Measurements from ENCODE around the gene CD40LG.

CD40LG gene

GRCh38 chrX:136660896-136661295, 12.9 kb downstream of the CD40LG start:
- ChIA-PET POLR2A (no interaction called here), CTCF (no interaction called here)
- no peak for TF ChIP-seq LEF1 (IDR thresholded peaks at IDR 0.05; ENCODE audit: borderline replicate concordance)
- no peak for DNase-seq (ENCODE audit: extremely low spot score)

GRCh38 chrX:136662104-136662503, 14.1 kb downstream of the CD40LG start:
- CTCF ChIA-PET, result no interaction called here
- DNase-seq (ENCODE audit: extremely low spot score), result no peak
- POLR2A ChIA-PET, result no interaction called here
- TF ChIP-seq SUZ12 (IDR thresholded peaks at IDR 0.05), result no peak
- no peak for TF ChIP-seq FOXA1 (IDR thresholded peaks at IDR 0.05)
- TF ChIP-seq BHLHE40 (IDR thresholded peaks at IDR 0.05; ENCODE audit: borderline replicate concordance), result no peak
- TF ChIP-seq ZNF384 (IDR thresholded peaks at IDR 0.05), result no peak
- no peak for TF ChIP-seq PKNOX1 (IDR thresholded peaks at IDR 0.05)
- no peak for TF ChIP-seq HDGF (IDR thresholded peaks at IDR 0.05; ENCODE audit: borderline replicate concordance)
- no peak for TF ChIP-seq TARDBP (IDR thresholded peaks at IDR 0.05)
- TF ChIP-seq SP1 (IDR thresholded peaks at IDR 0.05), result no peak

- TF ChIP-seq FOXA1 (IDR thresholded peaks at IDR 0.05) (no peak), NFRKB (IDR thresholded peaks at IDR 0.05) (no peak), PKNOX1 (IDR thresholded peaks at IDR 0.05) (no peak), SP1 (IDR thresholded peaks at IDR 0.05) (no peak), FOXK2 (IDR thresholded peaks at IDR 0.05) (no peak), ELF4 (IDR thresholded peaks at IDR 0.05) (no peak), SUZ12 (IDR thresholded peaks at IDR 0.05) (no peak)
- CTCF ChIA-PET, result no interaction called here
- POLR2A ChIA-PET, result no interaction called here
- no peak for DNase-seq (ENCODE audit: extremely low spot score)
Observed at GRCh38 chrX:136662976-136663375, 15.0 kb downstream of the CD40LG start.

- ChIA-PET CTCF (no interaction called here), POLR2A (no interaction called here)
- TF ChIP-seq HDGF (IDR thresholded peaks at IDR 0.05; ENCODE audit: borderline replicate concordance), result no peak
- TF ChIP-seq NFRKB (IDR thresholded peaks at IDR 0.05), result no peak
- TF ChIP-seq FOXA1 (IDR thresholded peaks at IDR 0.05), result no peak
- no peak for DNase-seq (ENCODE audit: extremely low spot score)
Observed at GRCh38 chrX:136665258-136665900, 17.4 kb downstream of the CD40LG start.

- no peak for DNase-seq (ENCODE audit: extremely low spot score)
- ChIA-PET CTCF (no interaction called here), POLR2A (no interaction called here)
- TF ChIP-seq TARDBP (IDR thresholded peaks at IDR 0.05) (no peak), ZNF384 (IDR thresholded peaks at IDR 0.05) (no peak), HDGF (IDR thresholded peaks at IDR 0.05; ENCODE audit: borderline replicate concordance) (no peak), LEF1 (IDR thresholded peaks at IDR 0.05; ENCODE audit: borderline replicate concordance) (no peak), FOXK2 (IDR thresholded peaks at IDR 0.05) (no peak), ELF4 (IDR thresholded peaks at IDR 0.05) (no peak), NFRKB (IDR thresholded peaks at IDR 0.05) (no peak), CTBP1 (IDR thresholded peaks at IDR 0.05; ENCODE audit: borderline replicate concordance) (no peak), FOXM1 (IDR thresholded peaks at IDR 0.05; ENCODE audit: borderline replicate concordance) (no peak), SP1 (IDR thresholded peaks at IDR 0.05) (no peak), L3MBTL2 (conservative IDR thresholded peaks at IDR 0.05) (no peak), SUZ12 (IDR thresholded peaks at IDR 0.05) (no peak)
Observed at GRCh38 chrX:136666088-136666487, 18.1 kb downstream of the CD40LG start.

GRCh38 chrX:136667446-136668168, 19.6 kb downstream of the CD40LG start:
- TF ChIP-seq ZNF384 (IDR thresholded peaks at IDR 0.05) (no peak), FOXM1 (IDR thresholded peaks at IDR 0.05; ENCODE audit: borderline replicate concordance) (no peak), TARDBP (IDR thresholded peaks at IDR 0.05) (no peak), SP1 (IDR thresholded peaks at IDR 0.05) (no peak), SUZ12 (IDR thresholded peaks at IDR 0.05) (no peak), CTBP1 (IDR thresholded peaks at IDR 0.05; ENCODE audit: borderline replicate concordance) (no peak)
- POLR2A ChIA-PET, result no interaction called here
- CTCF ChIA-PET, result no interaction called here
- DNase-seq (ENCODE audit: extremely low spot score), result no peak

- no peak for TF ChIP-seq LEF1 (IDR thresholded peaks at IDR 0.05; ENCODE audit: borderline replicate concordance)
- no peak for TF ChIP-seq TARDBP (IDR thresholded peaks at IDR 0.05)
- TF ChIP-seq ZNF384 (IDR thresholded peaks at IDR 0.05), result no peak
- no peak for TF ChIP-seq PKNOX1 (IDR thresholded peaks at IDR 0.05)
- no peak for TF ChIP-seq HDGF (IDR thresholded peaks at IDR 0.05; ENCODE audit: borderline replicate concordance)
- TF ChIP-seq L3MBTL2 (conservative IDR thresholded peaks at IDR 0.05), result no peak
- no peak for TF ChIP-seq ARNT (IDR thresholded peaks at IDR 0.05)
- TF ChIP-seq FOXM1 (IDR thresholded peaks at IDR 0.05; ENCODE audit: borderline replicate concordance), result no peak
- no peak for TF ChIP-seq FOXA1 (IDR thresholded peaks at IDR 0.05)
- no peak for TF ChIP-seq SUZ12 (IDR thresholded peaks at IDR 0.05)
- no peak for TF ChIP-seq CTBP1 (IDR thresholded peaks at IDR 0.05; ENCODE audit: borderline replicate concordance)
- TF ChIP-seq FOXK2 (IDR thresholded peaks at IDR 0.05), result no peak
- no peak for TF ChIP-seq NFRKB (IDR thresholded peaks at IDR 0.05)
- TF ChIP-seq SP1 (IDR thresholded peaks at IDR 0.05), result no peak
- CTCF ChIA-PET, result interaction anchor here (1.0 kb wide), 1 partner anchor 10 kb away, joined by 4 read pairs; no protein-coding TSS in a partner anchor
- no peak for DNase-seq (ENCODE audit: extremely low spot score)
- POLR2A ChIA-PET, result no interaction called here
Observed at GRCh38 chrX:136671006-136671610, 23.1 kb downstream of the CD40LG start.
